H1 (cell line): ENCODE measurements around the gene ABCD1. TPM values are rescaled to one million over a fixed set of nuclear protein-coding genes. Genes with fewer than 3 reads are reported as not detected.

ENCODE experiments used
- BACH1 ChIP-seq: IDR thresholded peaks from 2 replicates; pipeline ENCODE4 v1.6.1; 2012; ENCODE audit warnings: low read length, improper control_type of control experiment
- CTCF ChIP-seq, 3 experiments: IDR thresholded peaks; 1 replicate in 2 of 3; 2 replicates in 1 of 3; pipeline versions ENCODE4 v1.5.1 to v1.6.1; 2011; ENCODE audit warnings: low read length in 3 of 3, mild to moderate bottlenecking in 3 of 3, inconsistent platforms in 2 of 3, low read depth in 1 of 3, moderate library complexity in 1 of 3; ENCODE audit not compliant: insufficient read depth in 1 of 3; ENCODE audit errors: control extremely low read depth in 1 of 3
- E2F6 ChIP-seq: IDR thresholded peaks from 2 replicates; pipeline ENCODE4 v1.6.1; 2012; ENCODE audit warnings: inconsistent platforms
- JUND ChIP-seq: IDR thresholded peaks from 2 replicates; pipeline ENCODE4 v1.6.1; 2011; ENCODE audit warnings: mild to moderate bottlenecking, improper control_type of control experiment, low read length
- RXRA ChIP-seq: IDR thresholded peaks from 2 replicates; pipeline ENCODE4 v1.6.1; 2011; ENCODE audit warnings: low read depth, mild to moderate bottlenecking, low read length, moderate library complexity; ENCODE audit not compliant: insufficient read depth
- TAF7 ChIP-seq: optimal IDR thresholded peaks from 2 replicates; pipeline ENCODE3; 2011; ENCODE audit warnings: low read depth, mild to moderate bottlenecking, inconsistent platforms, low read length, moderate library complexity, borderline replicate concordance
- ZNF274 ChIP-seq: IDR thresholded peaks from 2 replicates; pipeline ENCODE4 v1.7.0; 2012; ENCODE audit warnings: low read length, borderline replicate concordance; ENCODE audit errors: extremely low read depth
- polyA plus RNA-seq, 7 experiments: library from polyadenylated mRNA; depleted of rRNA in 3 of 7; stranded (reverse) in 5 of 7; unstranded in 2 of 7; fragments of >200 nt in 5 of 7; fragments of 200-250 nt in 2 of 7; gene quantifications; 1 replicate in 5 of 7; 2 replicates in 1 of 7; 4 replicates in 1 of 7; pipeline versions ENCODE4 v1.2.1 to v1.2.3, GENCODE V29; 2011 to 2013; ENCODE audit warnings: missing spikeins in 2 of 7, mixed read lengths in 2 of 7
- total RNA-seq: library from RNA; stranded (reverse); fragmentation: NEBNext Ultra II Directional; extraction: Animal tissue kit (Norgen Biotek cat#: 25700); gene quantifications from 2 replicates; pipeline ENCODE4 v1.2.1, GENCODE V29; 2021

Gene ABCD1
- total and polyA plus RNA-seq, 2 of the 8 experiments (the other 6 are each of a cell fraction or from before 2014, with no cell fraction given) = 3.1 to 6.6 TPM

- no peak for TF ChIP-seq CTCF (IDR thresholded peaks at IDR 0.05; ENCODE audit: control extremely low read depth in 1 of 3, insufficient read depth in 1 of 3, low read depth in 1 of 3, low read length in 3 of 3)
- TF ChIP-seq E2F6 = no peak
- TF ChIP-seq BACH1 = no peak
- no peak for TF ChIP-seq RXRA
- TF ChIP-seq JUND = no peak
- no peak for TF ChIP-seq ZNF274
- no peak for TF ChIP-seq TAF7
Measured at GRCh38 chrX:153766871-153767673, 42.4 kb downstream of the ABCD1 start (continued).
